ENCODE data around the gene KRT36.

The KRT36 gene

DNA sequence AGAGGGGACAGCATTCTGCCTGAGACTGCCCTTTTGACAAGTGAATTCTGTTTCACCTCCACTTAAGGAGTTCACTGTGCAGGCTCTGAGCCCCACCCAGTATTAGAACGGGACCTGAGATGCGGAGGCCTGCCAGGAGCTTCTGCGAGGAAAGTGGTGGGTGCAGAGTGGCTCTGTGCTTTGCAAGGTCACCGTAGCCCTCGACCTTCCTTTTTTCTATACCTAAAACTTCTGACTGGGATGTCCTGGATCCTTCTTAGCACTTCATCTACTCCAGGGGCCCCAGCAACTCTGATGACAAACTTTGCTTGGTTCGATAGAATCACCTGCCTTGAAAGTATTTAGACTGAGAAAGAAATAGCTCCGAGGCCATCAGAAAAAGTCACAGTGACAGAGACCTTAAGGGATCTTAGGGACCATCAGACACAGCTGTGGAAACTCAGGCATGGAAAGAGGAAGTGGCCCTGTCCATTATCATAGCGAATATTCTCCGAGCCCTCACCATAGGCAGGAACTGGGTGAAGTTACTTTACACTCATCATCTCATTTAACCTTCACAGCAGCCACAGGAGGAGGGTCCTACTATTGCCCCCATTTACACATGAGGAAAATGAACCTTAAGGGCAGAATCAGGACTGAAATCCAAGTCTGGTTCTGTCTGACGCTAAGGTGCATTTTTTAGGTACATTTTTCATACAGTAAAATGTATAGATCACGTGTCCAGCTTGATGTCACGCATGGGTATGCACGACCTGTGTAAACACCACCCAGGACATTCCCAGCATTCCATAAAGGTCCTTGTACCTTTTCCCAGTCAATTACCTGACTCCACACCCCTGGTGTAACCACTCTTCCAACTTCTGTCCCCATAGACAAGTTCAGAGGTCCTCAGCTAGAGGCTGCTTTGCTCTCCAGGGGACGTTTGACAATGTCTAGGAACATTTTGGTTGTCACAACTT, 16.4 kb upstream of the KRT36 start:
- Histone ChIP-seq H3K27me3 (ENCODE audit: control insufficient read depth in 3 of 3, insufficient read depth in 3 of 3, low read depth in 1 of 3, low read length in 3 of 3) (peaks cover 0 to 12% (median 0%) of the 10 kb centered on the region in 3 experiments), H3K79me1 (ENCODE audit: low read depth, low read length) (no peaks in the 10 kb centered on the region), H2AK5ac (ENCODE audit: low read depth, low read length) (peak overlapping the region; percentile 30), H2BK15ac (ENCODE audit: low read length) (no peak overlapping the region), H3K14ac (ENCODE audit: low read length) (no peak overlapping the region), H3K9me3 (replicated peaks in 1 of 2; ENCODE audit: control insufficient read depth in 2 of 2, insufficient read depth in 1 of 2, low read depth in 1 of 2, low read length in 2 of 2) (no peaks in the 10 kb centered on the region), H3K27ac (replicated peaks; ENCODE audit: low read length) (no peak overlapping the region), H3K18ac (ENCODE audit: low read length) (no peak overlapping the region), H3K9ac (ENCODE audit: low read depth, low read length, poor library complexity) (no peak overlapping the region), H2BK120ac (ENCODE audit: low read depth, low read length) (no peak overlapping the region), H2BK12ac (ENCODE audit: low read length) (no peak overlapping the region), H4K91ac (ENCODE audit: low read depth, low read length, poor library complexity) (no peak overlapping the region), H3K4ac (ENCODE audit: low read length) (no peak overlapping the region), H3K23ac (ENCODE audit: low read depth, low read length, poor library complexity) (no peak overlapping the region), H4K8ac (ENCODE audit: low read depth, low read length) (no peak overlapping the region), H2BK5ac (ENCODE audit: low read length) (no peak overlapping the region), H2AFZ (ENCODE audit: low read length) (no peak overlapping the region), H3K36me3 (replicated peaks in 1 of 2; ENCODE audit: control insufficient read depth in 2 of 2, insufficient read depth in 2 of 2, low read length in 2 of 2) (no peaks in the 10 kb centered on the region), H3K4me3 (ENCODE audit: low read length in 2 of 2) (no peak overlapping the region), H3K4me2 (ENCODE audit: insufficient read depth, low read length, poor library complexity, severe bottlenecking) (no peak overlapping the region), H3K4me1 (ENCODE audit: control insufficient read depth in 2 of 2, insufficient read depth in 1 of 2, low read depth in 1 of 2, low read length in 2 of 2) (peaks cover 0 to 4% of the 10 kb centered on the region in 2 donors)
- no CpG with 5 or more reads among the region's 14 CpGs for WGBS, 2 donors (ENCODE audit: extremely low coverage in 2 of 2, insufficient read length in 2 of 2, insufficient replicate concordance in 1 of 2)
- DNase-seq (ENCODE audit: low spot score) = no peak

DNA sequence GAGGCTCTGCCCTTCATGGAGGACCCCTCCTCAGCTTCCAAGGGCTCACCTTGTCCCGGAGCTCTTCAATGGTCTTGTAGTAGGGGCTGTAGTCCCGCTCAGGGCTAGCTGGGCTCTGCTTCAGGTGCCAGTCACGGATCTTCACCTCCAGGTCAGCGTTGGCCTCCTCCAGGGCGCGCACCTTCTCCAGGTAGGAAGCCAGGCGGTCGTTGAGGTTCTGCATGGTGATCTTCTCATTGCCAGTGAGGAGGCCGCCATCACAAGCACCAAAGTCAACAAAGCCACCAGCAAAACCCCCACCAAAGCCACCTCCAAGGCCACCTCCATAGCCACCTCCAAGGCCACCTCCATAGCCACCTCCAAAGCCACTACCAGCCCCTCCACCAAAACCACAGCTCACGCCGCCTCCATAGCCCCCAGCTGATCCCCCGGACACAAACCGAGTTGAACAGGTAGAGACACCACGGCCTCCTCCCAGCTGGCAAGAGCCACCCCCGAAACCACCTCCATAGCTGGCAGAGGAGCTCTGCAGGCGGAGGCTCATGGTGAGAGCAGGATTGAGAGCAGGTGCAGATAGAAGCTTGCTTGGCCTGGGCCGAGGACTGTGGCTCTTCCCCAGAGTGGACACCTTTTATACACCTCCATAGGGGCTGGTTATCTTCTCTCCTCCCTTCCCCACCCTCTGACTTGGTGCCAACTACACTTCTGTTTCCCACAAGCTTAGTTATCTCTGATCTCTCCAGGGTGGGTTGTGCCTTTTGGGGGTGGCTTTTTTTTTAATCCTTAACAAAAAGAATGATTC, 15.5 kb upstream of the KRT36 start, which contains the start of gene KRT13:
KRT13 (minus strand) TSS at position 606 of the 802 bp plus-strand sequence; CDS start at position 544, 62 bp downstream.
- Histone ChIP-seq H2BK5ac (ENCODE audit: low read length) (no peak within 1 kb of the TSS), H2BK120ac (ENCODE audit: low read depth, low read length) (no peak within 1 kb of the TSS), H2BK12ac (ENCODE audit: low read length) (no peak within 1 kb of the TSS), H3K4me3 (ENCODE audit: low read length in 2 of 2) (no peak within 1 kb of the TSS), H3K23ac (ENCODE audit: low read depth, low read length, poor library complexity) (no peak within 1 kb of the TSS), H3K18ac (ENCODE audit: low read length) (peak within 1 kb of the TSS; percentile 37), H3K9ac (ENCODE audit: low read depth, low read length, poor library complexity) (no peak within 1 kb of the TSS), H4K8ac (ENCODE audit: low read depth, low read length) (no peak within 1 kb of the TSS), H2BK15ac (ENCODE audit: low read length) (peak within 1 kb of the TSS; percentile 53), H4K91ac (ENCODE audit: low read depth, low read length, poor library complexity) (no peak within 1 kb of the TSS), H3K4me1 (ENCODE audit: control insufficient read depth in 2 of 2, insufficient read depth in 1 of 2, low read depth in 1 of 2, low read length in 2 of 2) (peaks cover 0 to 10% of the 10 kb centered on the region in 2 donors), H3K4me2 (ENCODE audit: insufficient read depth, low read length, poor library complexity, severe bottlenecking) (no peak within 1 kb of the TSS), H3K9me3 (replicated peaks in 1 of 2; ENCODE audit: control insufficient read depth in 2 of 2, insufficient read depth in 1 of 2, low read depth in 1 of 2, low read length in 2 of 2) (no peaks in the 10 kb centered on the region), H3K14ac (ENCODE audit: low read length) (no peak within 1 kb of the TSS), H3K27ac (replicated peaks; ENCODE audit: low read length) (no peak within 1 kb of the TSS), H3K36me3 (replicated peaks in 1 of 2; ENCODE audit: control insufficient read depth in 2 of 2, insufficient read depth in 2 of 2, low read length in 2 of 2) (no peaks in the 10 kb centered on the region), H3K27me3 (ENCODE audit: control insufficient read depth in 3 of 3, insufficient read depth in 3 of 3, low read depth in 1 of 3, low read length in 3 of 3) (peaks cover 0 to 11% (median 0%) of the 10 kb centered on the region in 3 experiments), H3K4ac (ENCODE audit: low read length) (no peak within 1 kb of the TSS), H2AK5ac (ENCODE audit: low read depth, low read length) (peak within 1 kb of the TSS; percentile 30), H2AFZ (ENCODE audit: low read length) (no peak within 1 kb of the TSS), H3K79me1 (ENCODE audit: low read depth, low read length) (no peaks in the 10 kb centered on the region)
- DNase-seq (ENCODE audit: low spot score) = no peak
- WGBS, 2 donors (ENCODE audit: extremely low coverage in 2 of 2, insufficient read length in 2 of 2, insufficient replicate concordance in 1 of 2) = no CpG with 5 or more reads among the region's 17 CpGs

DNA sequence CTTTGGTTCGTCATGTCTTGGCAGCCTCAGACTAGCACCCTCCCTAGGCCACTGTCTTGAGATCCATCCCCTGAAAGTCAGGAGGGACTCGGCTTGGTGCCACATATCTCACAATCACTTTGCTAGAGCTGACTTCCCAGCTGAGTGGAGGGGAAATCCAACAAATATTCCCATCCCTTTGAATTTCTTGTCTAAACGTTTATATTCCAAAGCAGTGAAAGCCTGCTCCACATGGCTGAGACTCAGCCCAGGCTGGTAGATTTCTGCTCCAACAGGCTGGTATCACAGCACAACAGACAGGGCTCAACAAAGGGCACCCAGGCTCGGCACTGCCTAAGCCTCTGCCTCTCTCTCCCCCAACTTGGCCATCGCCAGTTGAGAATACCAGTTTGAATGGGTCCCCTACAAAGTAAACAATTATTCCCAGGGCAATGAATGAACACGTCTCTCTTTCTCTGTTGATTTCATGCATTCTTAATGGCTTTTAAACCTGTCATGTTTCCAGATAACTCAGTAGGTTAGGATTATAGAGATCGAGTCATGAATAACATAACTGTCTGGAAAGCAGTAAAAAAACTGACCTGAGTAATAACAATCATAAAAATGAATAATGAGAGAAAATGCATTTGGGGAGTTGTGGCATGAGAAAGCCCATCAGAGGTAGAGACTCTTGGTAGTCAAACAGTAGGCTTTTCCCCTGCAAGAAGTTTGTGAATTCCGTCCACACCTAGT, 14.7 kb upstream of the KRT36 start:
- WGBS, 2 donors (ENCODE audit: extremely low coverage in 2 of 2, insufficient read length in 2 of 2, insufficient replicate concordance in 1 of 2) = no CpG with 5 or more reads among the region's 8 CpGs
- Histone ChIP-seq H4K91ac (ENCODE audit: low read depth, low read length, poor library complexity) (no peak overlapping the region), H3K27ac (replicated peaks; ENCODE audit: low read length) (no peak overlapping the region), H3K18ac (ENCODE audit: low read length) (no peak overlapping the region), H4K8ac (ENCODE audit: low read depth, low read length) (no peak overlapping the region), H3K27me3 (ENCODE audit: control insufficient read depth in 3 of 3, insufficient read depth in 3 of 3, low read depth in 1 of 3, low read length in 3 of 3) (peaks cover 0 to 8% (median 0%) of the 10 kb centered on the region in 3 experiments), H3K79me1 (ENCODE audit: low read depth, low read length) (no peaks in the 10 kb centered on the region), H3K9me3 (replicated peaks in 1 of 2; ENCODE audit: control insufficient read depth in 2 of 2, insufficient read depth in 1 of 2, low read depth in 1 of 2, low read length in 2 of 2) (no peaks in the 10 kb centered on the region), H2BK120ac (ENCODE audit: low read depth, low read length) (no peak overlapping the region), H3K23ac (ENCODE audit: low read depth, low read length, poor library complexity) (no peak overlapping the region), H2AFZ (ENCODE audit: low read length) (no peak overlapping the region), H3K4me3 (ENCODE audit: low read length in 2 of 2) (no peak overlapping the region), H3K4me1 (ENCODE audit: control insufficient read depth in 2 of 2, insufficient read depth in 1 of 2, low read depth in 1 of 2, low read length in 2 of 2) (peaks cover 0 to 11% of the 10 kb centered on the region in 2 donors), H3K4ac (ENCODE audit: low read length) (no peak overlapping the region), H2BK5ac (ENCODE audit: low read length) (no peak overlapping the region), H2BK15ac (ENCODE audit: low read length) (no peak overlapping the region), H3K9ac (ENCODE audit: low read depth, low read length, poor library complexity) (no peak overlapping the region), H3K4me2 (ENCODE audit: insufficient read depth, low read length, poor library complexity, severe bottlenecking) (no peak overlapping the region), H3K14ac (ENCODE audit: low read length) (no peak overlapping the region), H3K36me3 (replicated peaks in 1 of 2; ENCODE audit: control insufficient read depth in 2 of 2, insufficient read depth in 2 of 2, low read length in 2 of 2) (no peaks in the 10 kb centered on the region), H2AK5ac (ENCODE audit: low read depth, low read length) (no peak overlapping the region), H2BK12ac (ENCODE audit: low read length) (no peak overlapping the region)
- no peak for DNase-seq (ENCODE audit: low spot score)

Measured in neuronal stem cell (in vitro differentiated cells).